Hematopoietic multipotent progenitor cell treated with erythropoietin and hydrocortisone succinate and interleukin-3 and kit ligand, for 17 days (in vitro differentiated cells): ENCODE results near the gene PGR.

Experiments used
- DNase-seq: peaks from one replicate; pipeline ENCODE4 v3.0.0-alpha.2; 2015; ENCODE audit warnings: low spot score

The PGR gene

GRCh38 chr11:101008961-101009689 lies 120.5 kb downstream of the PGR start:
- DNase-seq = no peak

- DNase-seq = no peak
Measured at GRCh38 chr11:101003468-101003867, 126.1 kb downstream of the PGR start.

DNA sequence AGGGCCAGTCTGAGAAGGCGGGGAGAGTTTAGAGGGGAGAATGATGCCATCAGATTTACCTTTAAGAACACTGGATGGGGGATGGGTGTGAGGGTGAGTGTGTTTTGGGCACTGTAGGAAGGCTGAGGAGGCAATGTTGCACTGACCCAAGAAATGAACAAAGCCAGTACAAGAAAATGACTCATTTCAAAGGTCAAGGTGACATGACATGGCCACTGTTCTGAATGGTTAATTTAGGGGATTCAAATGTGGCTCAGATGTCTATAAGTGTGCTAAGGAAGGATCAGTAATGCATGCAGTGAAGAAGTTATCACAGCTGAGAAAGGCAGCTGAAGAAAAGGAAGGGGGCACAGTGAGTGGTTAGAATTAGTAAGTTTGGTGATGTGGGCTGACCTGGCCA lies 129.9 kb downstream of the PGR start:
- no peak for DNase-seq

DNA sequence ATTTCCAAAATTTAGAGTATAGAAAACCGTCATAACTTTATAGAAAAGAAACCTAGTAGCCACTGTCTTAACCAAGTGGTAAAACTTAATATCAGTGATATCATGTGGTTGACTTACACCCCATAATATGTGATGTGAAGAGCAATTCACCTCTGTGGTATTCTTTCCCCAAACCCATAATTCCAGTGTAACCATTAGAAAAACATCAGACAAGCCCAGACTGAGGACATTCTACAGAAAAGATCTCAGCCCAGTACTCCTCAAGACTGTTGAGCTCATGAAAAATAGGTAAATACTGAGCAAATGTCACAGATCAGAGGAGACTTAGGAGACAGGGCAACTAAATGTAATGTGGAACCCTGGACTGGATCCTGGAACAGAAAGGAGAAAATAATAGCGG lies 134.6 kb downstream of the PGR start:
- no peak for DNase-seq

DNA sequence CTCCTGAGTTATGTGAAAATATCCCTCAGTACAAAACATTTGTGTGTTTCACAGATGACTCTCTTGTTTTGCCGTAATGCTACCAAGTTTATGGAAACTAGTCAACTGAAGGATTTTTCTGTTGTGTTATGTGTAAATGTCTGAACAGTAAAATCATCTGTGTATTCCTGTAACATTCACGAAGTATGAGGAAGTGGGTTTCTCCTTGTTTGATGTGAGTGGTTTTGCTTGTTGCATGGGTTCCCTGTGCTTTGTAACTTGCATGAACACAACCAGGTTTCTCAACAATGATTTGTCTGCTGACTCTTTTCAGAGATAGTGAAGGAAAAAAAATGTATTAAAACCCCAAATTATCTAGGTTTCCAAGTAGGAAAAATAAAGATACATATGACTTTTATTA lies 138.1 kb downstream of the PGR start:
- DNase-seq = no peak

GRCh38 chr11:100990931-100991330 lies 138.7 kb downstream of the PGR start:
- no peak for DNase-seq

GRCh38 chr11:100984668-100985067 lies 144.9 kb downstream of the PGR start:
- no peak for DNase-seq

DNA sequence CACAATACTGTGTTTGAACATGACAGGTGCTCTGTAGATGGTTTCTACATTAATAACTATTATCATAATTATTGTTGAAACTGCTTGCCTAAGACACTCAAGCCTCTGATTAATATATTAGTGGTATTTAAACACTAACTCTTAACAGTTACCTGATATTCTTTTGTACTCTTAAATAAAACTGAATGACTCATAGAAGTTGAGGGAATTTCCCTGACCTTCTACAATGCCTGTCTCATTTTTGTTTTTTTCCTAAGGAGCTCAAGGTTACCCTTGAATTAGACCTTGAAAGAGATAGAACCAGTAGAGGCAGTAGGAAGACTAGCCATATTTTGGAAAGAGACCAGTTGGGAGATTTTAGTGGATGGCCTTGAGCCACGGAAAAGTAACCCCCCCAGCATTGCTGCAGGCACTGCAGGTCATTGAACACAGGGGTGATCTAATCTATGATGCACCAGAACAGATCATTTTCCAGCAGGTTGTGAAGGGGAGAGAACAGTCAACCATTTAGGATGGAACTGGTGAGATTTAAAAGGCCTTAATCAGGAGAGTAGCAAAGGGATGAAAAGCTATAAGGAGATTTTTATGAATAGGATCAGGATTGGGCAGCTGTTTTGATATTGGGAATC lies 148.3 kb downstream of the PGR start:
- no peak for DNase-seq

DNA sequence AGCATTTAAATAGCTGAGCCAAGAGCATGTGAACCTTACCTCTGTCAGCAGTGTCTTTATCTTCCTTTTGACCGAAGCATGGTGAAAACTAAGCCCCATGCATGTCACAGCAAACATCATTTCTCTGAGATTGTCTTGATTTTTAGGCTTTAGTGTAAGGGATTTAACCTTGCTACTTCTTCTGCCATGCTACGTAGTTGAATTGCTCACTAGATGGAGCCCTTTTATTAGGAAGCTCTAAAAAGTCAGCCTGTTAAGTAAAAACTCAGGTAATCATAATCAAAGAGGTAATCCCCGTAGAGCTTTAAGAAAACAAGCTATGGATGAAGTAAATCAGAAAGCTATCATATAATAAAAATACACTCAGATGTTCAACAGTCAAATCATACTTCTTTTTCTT lies 149.5 kb downstream of the PGR start:
- DNase-seq = no peak
